ENCODE results near the gene MERTK. TPM values are rescaled to one million over a fixed set of nuclear protein-coding genes. Genes with fewer than 3 reads are reported as not detected.

MERTK gene
- polyA plus RNA-seq, 1 of the 3 experiments (the other 2 are of a cell fraction), result 9.6 TPM

DNA sequence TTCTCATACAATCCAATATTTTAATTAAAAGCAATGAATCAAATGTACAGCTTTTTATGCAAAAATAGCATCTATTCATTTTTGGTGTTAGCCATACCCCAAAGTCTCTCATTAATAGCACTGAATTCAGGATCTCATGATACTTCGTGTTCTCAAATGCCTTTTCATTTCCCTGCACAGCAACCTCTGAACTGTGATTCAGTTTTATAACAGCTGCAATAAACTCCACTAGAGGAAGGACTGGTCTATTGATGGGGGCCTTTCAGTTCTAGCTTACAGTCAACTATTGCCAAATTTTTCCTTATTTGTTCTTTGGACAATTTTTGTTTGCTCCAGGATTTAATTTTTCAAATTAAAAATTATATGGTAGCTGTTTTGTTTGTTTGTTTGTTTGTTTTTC lies 151.9 kb downstream of the MERTK start:
- Histone ChIP-seq H3K36me3 (replicated peaks in 1 of 2; ENCODE audit: control insufficient read depth in 1 of 2, insufficient read depth in 2 of 2, low read length in 1 of 2) (no peaks in the 10 kb centered on the region), H3F3A (replicated peaks; ENCODE audit: insufficient read depth) (peaks cover 7% of the 10 kb centered on the region), H3K9me3 (peaks cover 7% of the 10 kb centered on the region; the same call in 1 of the 2 replicates), H3K27me3 (ENCODE audit: insufficient read depth) (no peaks in the 10 kb centered on the region), H3K4me1 (ENCODE audit: control insufficient read depth in 1 of 2, insufficient read depth in 2 of 2, low read depth in 1 of 2, low read length in 1 of 2) (peaks cover 5 to 8% of the 10 kb centered on the region in 2 experiments; a peak in 2 of 4 replicates), H2AFZ (ENCODE audit: low read depth) (no peak overlapping the region), H3K4me3 (ENCODE audit: low read depth in 2 of 2, low read length in 1 of 2) (no peak overlapping the region), H3K9me2 (no peaks in the 10 kb centered on the region), H3K4me2 (no peak overlapping the region), H3K79me2 (ENCODE audit: insufficient read depth) (peaks cover 1% of the 10 kb centered on the region; the same call in 1 of the 2 replicates), H3K9ac (no peak overlapping the region), H4K20me1 (ENCODE audit: insufficient read depth) (no peaks in the 10 kb centered on the region), H3K27ac (ENCODE audit: low read depth in 2 of 2, low read length in 1 of 2) (no peak overlapping the region)
- no peak for DNase-seq
- TF ChIP-seq, protein P1, sequence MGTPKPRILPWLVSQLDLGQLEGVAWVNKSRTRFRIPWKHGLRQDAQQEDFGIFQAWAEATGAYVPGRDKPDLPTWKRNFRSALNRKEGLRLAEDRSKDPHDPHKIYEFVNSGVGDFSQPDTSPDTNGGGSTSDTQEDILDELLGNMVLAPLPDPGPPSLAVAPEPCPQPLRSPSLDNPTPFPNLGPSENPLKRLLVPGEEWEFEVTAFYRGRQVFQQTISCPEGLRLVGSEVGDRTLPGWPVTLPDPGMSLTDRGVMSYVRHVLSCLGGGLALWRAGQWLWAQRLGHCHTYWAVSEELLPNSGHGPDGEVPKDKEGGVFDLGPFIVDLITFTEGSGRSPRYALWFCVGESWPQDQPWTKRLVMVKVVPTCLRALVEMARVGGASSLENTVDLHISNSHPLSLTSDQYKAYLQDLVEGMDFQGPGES (IDR thresholded peaks at IDR 0.05; ENCODE audit: low read depth, low read length), result no peak
- TF ChIP-seq GATA2 (CRISPR knock-in tag; IDR thresholded peaks at IDR 0.05) (no peak), CHD2 (IDR thresholded peaks at IDR 0.05; ENCODE audit: low read length, partially characterized antibody) (no peak), RFX5 (IDR thresholded peaks at IDR 0.05; ENCODE audit: low read length) (no peak)
- ChIA-PET POLR2A (no interaction called here), CTCF (interaction anchor here (1.0 to 10.1 kb wide), 6 partner anchors 16 to 170 kb away, joined by 3 to 215 read pairs (median 7); partner anchors contain the start of gene MERTK)
- 85% methylated on average over 1 of the region's 1 CpG for WGBS (ENCODE audit: low lambda C conversion rate)

DNA sequence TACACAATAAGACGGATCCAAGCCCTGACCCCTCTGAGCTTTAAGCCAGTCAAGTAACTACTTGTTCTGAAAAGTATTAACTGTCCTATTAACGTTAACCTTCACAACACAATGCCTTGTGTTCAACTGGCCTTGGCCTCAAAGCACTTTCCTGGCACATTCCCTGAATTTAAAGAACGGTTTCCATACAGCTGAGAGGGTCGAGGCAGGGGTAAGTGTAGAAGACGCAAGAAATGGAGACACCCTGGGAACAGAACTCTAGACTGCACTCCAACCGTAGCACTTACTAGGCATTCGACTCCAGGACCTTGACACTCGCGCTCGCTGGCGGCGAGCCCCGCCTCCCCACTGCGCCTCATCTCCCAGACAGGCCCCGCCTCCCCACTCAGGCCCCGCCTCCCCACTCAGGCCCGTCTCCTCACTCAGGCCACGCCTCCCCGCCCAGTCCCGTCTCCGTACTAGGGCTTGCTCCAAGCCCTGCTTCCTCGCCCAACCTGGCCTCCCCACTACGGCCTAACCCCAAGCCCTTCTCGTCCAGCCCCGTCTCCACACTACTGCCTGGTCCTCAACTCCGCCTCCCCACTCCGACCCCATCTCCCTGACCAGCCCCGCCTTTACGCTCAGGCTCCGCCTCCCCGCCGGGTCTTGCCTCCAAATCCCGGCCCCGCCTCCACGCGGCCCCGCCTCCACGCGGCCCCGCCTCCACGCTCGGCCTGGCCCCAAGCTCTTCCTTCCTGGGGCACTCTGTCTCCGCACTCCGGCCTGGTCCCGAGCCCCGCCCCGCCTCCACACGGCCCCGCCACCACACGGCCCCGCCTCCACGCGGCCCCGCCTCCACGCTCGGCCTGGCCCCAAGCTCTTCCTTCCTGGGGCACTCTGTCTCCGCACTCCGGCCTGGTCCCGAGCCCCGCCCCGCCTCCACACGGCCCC lies 155.8 kb downstream of the MERTK start:
- CTCF ChIA-PET, result interaction anchor here (1.2 to 10.1 kb wide), 3 partner anchors 17 to 162 kb away, joined by 3 to 215 read pairs (median 72); partner anchors contain the start of gene MERTK
- Histone ChIP-seq H3K79me2 (ENCODE audit: insufficient read depth) (peaks cover 33% of the 10 kb centered on the region), H3K27ac (ENCODE audit: low read depth in 2 of 2, low read length in 1 of 2) (peak overlapping the region; percentile 83 to 91), H3K36me3 (replicated peaks in 1 of 2; ENCODE audit: control insufficient read depth in 1 of 2, insufficient read depth in 2 of 2, low read length in 1 of 2) (peaks cover 0 to 4% of the 10 kb centered on the region in 2 experiments), H3K9me2 (no peaks in the 10 kb centered on the region), H3K4me1 (ENCODE audit: control insufficient read depth in 1 of 2, insufficient read depth in 2 of 2, low read depth in 1 of 2, low read length in 1 of 2) (peaks cover 15% of the 10 kb centered on the region in 2 experiments), H3K27me3 (ENCODE audit: insufficient read depth) (no peaks in the 10 kb centered on the region), H4K20me1 (ENCODE audit: insufficient read depth) (no peaks in the 10 kb centered on the region), H3K4me3 (ENCODE audit: low read depth in 2 of 2, low read length in 1 of 2) (peak overlapping the region; percentile 53 to 68), H3K4me2 (peak overlapping the region; percentile 81), H2AFZ (ENCODE audit: low read depth) (peak overlapping the region; percentile 58; the same call in 1 of the 2 replicates), H3F3A (replicated peaks; ENCODE audit: insufficient read depth) (peaks cover 29% of the 10 kb centered on the region), H3K9ac (peak overlapping the region; percentile 48; the same call in 1 of the 2 replicates), H3K9me3 (no peaks in the 10 kb centered on the region)
- 1% methylated on average over 32 of the region's 62 CpGs for WGBS (ENCODE audit: low lambda C conversion rate)
- DNase-seq, result peak; percentile 92
- TF ChIP-seq, protein P2, sequence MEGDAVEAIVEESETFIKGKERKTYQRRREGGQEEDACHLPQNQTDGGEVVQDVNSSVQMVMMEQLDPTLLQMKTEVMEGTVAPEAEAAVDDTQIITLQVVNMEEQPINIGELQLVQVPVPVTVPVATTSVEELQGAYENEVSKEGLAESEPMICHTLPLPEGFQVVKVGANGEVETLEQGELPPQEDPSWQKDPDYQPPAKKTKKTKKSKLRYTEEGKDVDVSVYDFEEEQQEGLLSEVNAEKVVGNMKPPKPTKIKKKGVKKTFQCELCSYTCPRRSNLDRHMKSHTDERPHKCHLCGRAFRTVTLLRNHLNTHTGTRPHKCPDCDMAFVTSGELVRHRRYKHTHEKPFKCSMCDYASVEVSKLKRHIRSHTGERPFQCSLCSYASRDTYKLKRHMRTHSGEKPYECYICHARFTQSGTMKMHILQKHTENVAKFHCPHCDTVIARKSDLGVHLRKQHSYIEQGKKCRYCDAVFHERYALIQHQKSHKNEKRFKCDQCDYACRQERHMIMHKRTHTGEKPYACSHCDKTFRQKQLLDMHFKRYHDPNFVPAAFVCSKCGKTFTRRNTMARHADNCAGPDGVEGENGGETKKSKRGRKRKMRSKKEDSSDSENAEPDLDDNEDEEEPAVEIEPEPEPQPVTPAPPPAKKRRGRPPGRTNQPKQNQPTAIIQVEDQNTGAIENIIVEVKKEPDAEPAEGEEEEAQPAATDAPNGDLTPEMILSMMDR (IDR thresholded peaks at IDR 0.05), result no peak
- TF ChIP-seq NRF1 (IDR thresholded peaks at IDR 0.05; ENCODE audit: low read depth, low read length) (peak; percentile 19; the same call in 1 of the 2 replicates), SIN3A (IDR thresholded peaks at IDR 0.05; ENCODE audit: borderline replicate concordance, low read depth, low read length) (no peak), SMC3 (IDR thresholded peaks at IDR 0.05; ENCODE audit: low read depth, low read length) (no peak), TAF1 (IDR thresholded peaks at IDR 0.05; ENCODE audit: borderline replicate concordance, low read depth, low read length) (no peak), ELF1 (IDR thresholded peaks at IDR 0.05) (no peak), NFIC (IDR thresholded peaks at IDR 0.05; ENCODE audit: borderline replicate concordance) (no peak), EP300 (IDR thresholded peaks at IDR 0.05; ENCODE audit: borderline replicate concordance in 1 of 2, low read depth in 1 of 2, low read length in 1 of 2) (no peak), MXI1 (IDR thresholded peaks at IDR 0.05; ENCODE audit: low read depth, low read length) (peak; percentile 44; the same call in 1 of the 2 replicates), TEAD4 (IDR thresholded peaks at IDR 0.05; ENCODE audit: borderline replicate concordance, insufficient read depth) (no peak)
- TF ChIP-seq, protein P3, sequence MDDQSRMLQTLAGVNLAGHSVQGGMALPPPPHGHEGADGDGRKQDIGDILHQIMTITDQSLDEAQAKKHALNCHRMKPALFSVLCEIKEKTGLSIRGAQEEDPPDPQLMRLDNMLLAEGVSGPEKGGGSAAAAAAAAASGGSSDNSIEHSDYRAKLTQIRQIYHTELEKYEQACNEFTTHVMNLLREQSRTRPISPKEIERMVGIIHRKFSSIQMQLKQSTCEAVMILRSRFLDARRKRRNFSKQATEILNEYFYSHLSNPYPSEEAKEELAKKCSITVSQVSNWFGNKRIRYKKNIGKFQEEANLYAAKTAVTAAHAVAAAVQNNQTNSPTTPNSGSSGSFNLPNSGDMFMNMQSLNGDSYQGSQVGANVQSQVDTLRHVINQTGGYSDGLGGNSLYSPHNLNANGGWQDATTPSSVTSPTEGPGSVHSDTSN (IDR thresholded peaks at IDR 0.05), result no peak
- TF ChIP-seq, protein P4, sequence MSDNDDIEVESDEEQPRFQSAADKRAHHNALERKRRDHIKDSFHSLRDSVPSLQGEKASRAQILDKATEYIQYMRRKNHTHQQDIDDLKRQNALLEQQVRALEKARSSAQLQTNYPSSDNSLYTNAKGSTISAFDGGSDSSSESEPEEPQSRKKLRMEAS (IDR thresholded peaks at IDR 0.05; ENCODE audit: low read depth), result 0 out of 2 replicates have a peak, but pooled peaks have one; percentile 8
- POLR2A ChIA-PET, result interaction anchor here (0.6 to 1.0 kb wide), 3 partner anchors 84 to 170 kb away, joined by 3 to 4 read pairs (median 3); partner anchors contain the start of gene FBLN7

All from SK-N-SH (cell line).